Small intestine (tissue), 7 donors: ENCODE measurements around the gene TLDC2. TPM values are rescaled to one million over a fixed set of nuclear protein-coding genes. Genes with fewer than 3 reads are reported as not detected.
A peak's percentile ranks its signal among the peaks of the same experiment; 100 is the strongest.

ENCODE experiments used
- DNase-seq, 2 donors: peaks; one replicate each; pipeline versions ENCODE4 v3.0.0 to v3.0.0-alpha.2; 2013
- FAIRE-seq: peaks from 2 replicates; lab custom pipeline; 2012; peaks lifted over from hg19 to GRCh38; lab: Jason Lieb, UNC
- H3K27ac ChIP-seq, 3 donors: one replicate each; pipeline ENCODE4 v1.5.1; 2013; ENCODE audit warnings: low read length in 2 of 3, mild to moderate bottlenecking in 2 of 3, control low read depth in 1 of 3, inconsistent platforms in 1 of 3, low read depth in 1 of 3, moderate library complexity in 1 of 3
- H3K27me3 ChIP-seq, 3 donors: one replicate each; pipeline ENCODE4 v1.6.1; 2013; ENCODE audit warnings: low read length in 3 of 3, inconsistent platforms in 1 of 3; ENCODE audit not compliant: control insufficient read depth in 3 of 3, insufficient read depth in 3 of 3
- H3K36me3 ChIP-seq, 3 donors: one replicate each; pipeline ENCODE4 v1.6.1; 2013; ENCODE audit warnings: low read length in 3 of 3, inconsistent platforms in 1 of 3, low read depth in 1 of 3, mild to moderate bottlenecking in 1 of 3, moderate library complexity in 1 of 3; ENCODE audit not compliant: control insufficient read depth in 3 of 3, insufficient read depth in 2 of 3
- H3K4me1 ChIP-seq, 3 donors: one replicate each; pipeline ENCODE4 v1.6.1; 2013; ENCODE audit warnings: low read length in 2 of 3, inconsistent platforms in 1 of 3, low read depth in 1 of 3, mild to moderate bottlenecking in 1 of 3, moderate library complexity in 1 of 3; ENCODE audit not compliant: control insufficient read depth in 3 of 3, insufficient read depth in 2 of 3
- H3K4me3 ChIP-seq, 3 donors: one replicate each; pipeline ENCODE4 v1.5.1; 2013; ENCODE audit warnings: low read length in 3 of 3, control low read depth in 1 of 3, inconsistent platforms in 1 of 3, low read depth in 1 of 3, mild to moderate bottlenecking in 1 of 3, moderate library complexity in 1 of 3
- H3K9me3 ChIP-seq, 2 donors: one replicate each; pipeline ENCODE4 v1.6.1; 2013; ENCODE audit warnings: low read depth in 1 of 2, low read length in 1 of 2; ENCODE audit not compliant: control insufficient read depth in 2 of 2, insufficient read depth in 1 of 2
- WGBS, 3 donors: extraction: QIAGEN DNeasy Blood & Tissue Kit; methylation state at CpG; one replicate each; pipeline ENCODE4 v1.1.7; 2013; 5-methylcytosine and 5-hydroxymethylcytosine counted together
- polyA plus RNA-seq, 4 donors: library from polyadenylated mRNA; stranded (reverse) in 3 of 4; unstranded in 1 of 4; fragments of 200-250 nt in 3 of 4; fragments of 120-200 nt in 1 of 4; gene quantifications; one replicate each; pipeline versions ENCODE4 v1.2.1 to v1.2.3, GENCODE V29; 2013
- donor health status: healthy with polysubstance abuse.
- donor health status: control.
- donor health status: control.
- donor health status: Bipolar disorder and iron deficiency.
- donor health status: healthy.

TLDC2 gene
- polyA plus RNA-seq, 4 donors: 19.5 to 61.6 (median 32.4) TPM

DNA sequence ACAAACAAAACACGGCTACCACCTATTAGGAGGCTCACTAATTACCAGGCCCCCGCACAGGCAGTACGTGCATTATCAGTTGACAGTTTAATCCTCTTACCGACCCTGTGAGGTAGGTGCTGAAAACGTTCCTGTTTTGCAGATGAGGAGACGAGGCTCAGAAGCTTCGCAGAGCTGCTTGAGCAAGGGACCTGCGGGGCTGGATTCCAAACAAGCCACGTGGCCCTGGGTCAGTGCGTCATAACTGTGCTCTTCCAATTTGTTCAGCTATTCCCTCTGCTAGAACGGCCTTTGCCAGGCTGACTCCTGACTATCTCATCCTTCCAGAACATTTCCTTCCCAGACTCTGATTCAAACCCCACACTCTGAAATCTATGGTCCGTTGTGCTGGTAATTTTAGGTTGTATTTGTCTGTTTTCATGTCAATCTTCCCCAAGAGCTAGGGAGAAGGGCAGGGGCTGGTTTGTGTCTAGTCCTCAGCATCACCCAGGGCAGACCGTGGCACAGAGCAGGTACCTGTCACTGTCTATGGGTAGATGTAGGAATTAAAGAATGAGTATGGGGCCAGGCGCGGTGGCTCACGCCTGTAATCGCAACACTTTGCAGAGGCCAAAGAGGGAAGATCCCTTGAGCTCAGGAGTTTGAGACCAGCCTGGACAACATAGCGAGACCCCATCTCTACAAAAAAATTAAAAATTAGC is 28.8 kb upstream of the TLDC2 start:
- no peak for DNase-seq
- 73 to 87% (median 79%) methylated on average over 18 of the region's 18 CpGs for WGBS, 3 donors
- H3K4me1 ChIP-seq: peaks cover 0 to 14% (median 5%) of the 10 kb centered on the region in 3 donors

DNA sequence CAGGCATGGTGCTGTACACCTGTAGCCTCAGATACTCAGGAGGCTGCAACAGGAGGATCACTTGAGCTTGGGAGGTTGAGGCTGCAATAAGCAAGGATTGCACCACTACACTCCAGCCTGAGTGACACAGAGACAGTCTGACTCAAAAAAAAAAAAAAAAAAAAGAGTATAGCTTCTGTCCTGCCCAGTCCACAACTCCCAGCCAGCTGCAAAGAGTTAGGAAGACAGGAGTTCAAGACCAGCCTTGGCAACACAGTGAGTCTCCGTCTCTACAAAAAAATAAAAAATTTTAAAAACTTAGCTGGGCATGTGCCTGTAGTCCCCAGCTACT is 28.3 kb upstream of the TLDC2 start:
- Histone ChIP-seq H3K36me3 (peaks cover 0 to 17% (median 0%) of the 10 kb centered on the region in 3 donors), H3K4me3 (no peak overlapping the region), H3K27me3 (no peaks in the 10 kb centered on the region), H3K27ac (peak overlapping the region in 2 of 3 donors; percentile 84 to 94), H3K4me1 (peaks cover 0 to 14% (median 5%) of the 10 kb centered on the region in 3 donors), H3K9me3 (peaks cover 0 to 4% of the 10 kb centered on the region in 2 donors)
- no peak for DNase-seq
- no peak for FAIRE-seq
- 72 to 96% (median 86%) methylated on average over 1 of the region's 1 CpG for WGBS, 3 donors

More for the DNA sequence above, 28.8 kb upstream of the TLDC2 start:
- H3K36me3 ChIP-seq: peaks cover 0 to 16% (median 0%) of the 10 kb centered on the region in 3 donors
- H3K4me3 ChIP-seq: no peak overlapping the region
- no peak for FAIRE-seq
- H3K9me3 ChIP-seq: peaks cover 0 to 4% of the 10 kb centered on the region in 2 donors
- peak overlapping the region in 2 of 3 donors; percentile 84 to 94 for H3K27ac ChIP-seq
- no peaks in the 10 kb centered on the region for H3K27me3 ChIP-seq

DNA sequence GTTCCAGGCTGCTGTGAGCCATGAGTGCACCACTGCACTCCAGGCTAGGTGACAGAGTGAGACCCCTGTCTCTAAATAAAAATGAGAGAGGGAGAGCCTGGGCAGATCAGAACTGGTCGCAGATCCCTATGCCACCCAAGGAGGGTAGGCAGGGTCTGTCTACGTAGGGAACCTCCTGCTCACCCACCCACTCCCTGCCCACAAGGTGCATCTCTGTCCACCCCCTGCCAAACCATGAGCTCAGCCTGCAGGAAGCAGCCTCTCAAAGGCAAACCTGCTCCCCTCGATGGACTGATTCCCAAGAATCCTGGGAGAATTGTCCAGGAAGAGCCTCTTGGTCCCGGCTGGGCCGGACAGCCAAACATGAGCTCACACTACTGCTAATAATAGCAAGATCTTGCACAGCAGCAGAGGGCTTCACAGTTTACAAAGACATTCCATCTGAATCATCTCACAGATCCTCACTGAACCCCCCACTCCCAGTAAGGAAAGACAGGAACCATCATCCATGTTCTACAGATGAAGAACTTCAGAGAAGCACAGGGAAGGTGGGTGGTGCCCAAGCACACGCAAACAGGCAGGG is 27.8 kb upstream of the TLDC2 start:
- Histone ChIP-seq H3K27ac (peak overlapping the region in 2 of 3 donors; percentile 84 to 94), H3K4me3 (no peak overlapping the region), H3K4me1 (peaks cover 0 to 14% (median 5%) of the 10 kb centered on the region in 3 donors), H3K27me3 (no peaks in the 10 kb centered on the region), H3K36me3 (peaks cover 0 to 16% (median 0%) of the 10 kb centered on the region in 3 donors), H3K9me3 (peaks cover 0 to 4% of the 10 kb centered on the region in 2 donors)
- no peak for FAIRE-seq
- peak in 1 of 2 donors; percentile 47 for DNase-seq
- 50 to 64% (median 63%) methylated on average over 6 of the region's 6 CpGs for WGBS, 3 donors

GRCh38 chr20:36848677-36849076 is 27.3 kb upstream of the TLDC2 start:
- no peak overlapping the region for H3K4me3 ChIP-seq
- peaks cover 0 to 15% (median 3%) of the 10 kb centered on the region in 3 donors for H3K4me1 ChIP-seq
- H3K36me3 ChIP-seq: peaks cover 0 to 17% (median 0%) of the 10 kb centered on the region in 3 donors
- FAIRE-seq (no peak), DNase-seq (no peak)
- no peaks in the 10 kb centered on the region for H3K27me3 ChIP-seq
- H3K27ac ChIP-seq: peak overlapping the region in 2 of 3 donors; percentile 84 to 94
- peaks cover 0 to 4% of the 10 kb centered on the region in 2 donors for H3K9me3 ChIP-seq

GRCh38 chr20:36849333-36850065 is 26.4 kb upstream of the TLDC2 start:
- 87 to 94% (median 88%) methylated on average over 9 of the region's 9 CpGs for WGBS, 3 donors
- DNase-seq (no peak), FAIRE-seq (no peak)
- H3K9me3 ChIP-seq: peaks cover 0 to 4% of the 10 kb centered on the region in 2 donors
- peaks cover 0 to 23% (median 4%) of the 10 kb centered on the region in 3 donors for H3K4me1 ChIP-seq
- H3K27ac ChIP-seq: peak overlapping the region in 2 of 3 donors; percentile 51 to 84
- H3K4me3 ChIP-seq: no peak overlapping the region
- H3K27me3 ChIP-seq: no peaks in the 10 kb centered on the region
- H3K36me3 ChIP-seq: peaks cover 0 to 17% (median 0%) of the 10 kb centered on the region in 3 donors

DNA sequence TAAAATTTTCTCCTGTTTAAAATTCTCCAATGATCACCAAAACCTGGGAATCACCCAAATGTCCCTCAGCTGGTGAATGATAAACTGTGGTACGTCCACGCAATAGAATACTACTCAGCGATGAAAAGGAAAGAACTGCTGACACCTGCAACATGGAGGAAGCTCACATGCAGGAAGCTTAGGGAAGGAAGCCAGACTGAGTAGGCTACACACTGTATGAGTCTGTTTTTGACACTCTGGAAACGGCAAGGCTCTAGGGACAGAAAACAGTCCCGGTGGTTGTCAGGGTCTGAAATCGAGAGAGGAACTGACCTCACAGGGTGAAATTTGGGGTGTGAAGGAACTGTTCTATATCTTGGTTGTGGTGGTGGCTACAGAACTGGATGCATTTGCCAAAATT is 25.2 kb upstream of the TLDC2 start:
- H3K36me3 ChIP-seq: peaks cover 0 to 25% (median 0%) of the 10 kb centered on the region in 3 donors
- H3K4me1 ChIP-seq: peaks cover 0 to 26% (median 3%) of the 10 kb centered on the region in 3 donors
- H3K9me3 ChIP-seq: peaks cover 0 to 4% of the 10 kb centered on the region in 2 donors
- H3K27ac ChIP-seq: no peak overlapping the region
- whole genome bisulfite sequencing, 3 donors: 84 to 99% (median 89%) methylated on average over 6 of the region's 6 CpGs
- no peak overlapping the region for H3K4me3 ChIP-seq
- no peak for FAIRE-seq
- DNase-seq: no peak
- H3K27me3 ChIP-seq: no peaks in the 10 kb centered on the region

DNA sequence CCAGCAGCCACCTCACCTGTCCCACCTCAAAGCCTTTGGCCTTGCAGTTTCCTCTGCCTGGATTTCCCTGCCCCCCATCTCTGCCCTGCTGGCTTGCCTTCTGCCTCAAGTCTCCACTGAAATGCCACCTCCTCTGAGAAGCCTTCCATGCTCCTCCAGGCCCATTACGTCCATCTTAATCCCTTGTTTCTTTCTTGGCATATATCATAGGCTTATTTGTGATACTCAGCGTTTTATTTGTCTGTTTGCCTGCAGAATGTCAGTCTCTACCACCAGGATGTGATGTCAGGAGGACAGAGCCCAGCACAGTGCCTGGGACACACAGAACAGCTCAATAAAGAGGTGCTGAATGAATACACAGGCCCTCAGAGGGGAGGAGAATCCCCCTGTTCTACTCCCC is 24.4 kb upstream of the TLDC2 start:
- FAIRE-seq (no peak), DNase-seq (no peak)
- Histone ChIP-seq H3K27me3 (no peaks in the 10 kb centered on the region), H3K9me3 (peaks cover 0 to 4% of the 10 kb centered on the region in 2 donors), H3K4me1 (peaks cover 0 to 26% (median 8%) of the 10 kb centered on the region in 3 donors), H3K4me3 (no peak overlapping the region), H3K27ac (peak overlapping the region in 1 of 3 donors; percentile 88), H3K36me3 (peaks cover 0 to 24% (median 0%) of the 10 kb centered on the region in 3 donors)
- 66 to 92% (median 82%) methylated on average over 2 of the region's 2 CpGs for WGBS, 3 donors

GRCh38 chr20:36852187-36852586 is 23.8 kb upstream of the TLDC2 start:
- Histone ChIP-seq H3K36me3 (peaks cover 0 to 25% (median 0%) of the 10 kb centered on the region in 3 donors), H3K27ac (peak overlapping the region; percentile 35 to 88 (median 42)), H3K9me3 (peaks cover 0 to 4% of the 10 kb centered on the region in 2 donors), H3K4me3 (no peak overlapping the region), H3K4me1 (peaks cover 0 to 26% (median 8%) of the 10 kb centered on the region in 3 donors), H3K27me3 (no peaks in the 10 kb centered on the region)
- FAIRE-seq (no peak), DNase-seq (no peak)
- 51 to 85% (median 82%) methylated on average over 12 of the region's 12 CpGs for WGBS, 3 donors
